PFSK-1 (cell line): ENCODE results near the gene CDC42BPG.

ENCODE experiments used
- POLR2AphosphoS5 ChIP-seq: IDR thresholded peaks from 2 replicates; pipeline ENCODE4 v1.6.1; 2012; ENCODE audit warnings: low read depth, mild to moderate bottlenecking, control low read depth, low read length, moderate library complexity
- SIN3A ChIP-seq: IDR thresholded peaks from 2 replicates; pipeline ENCODE4 v1.6.1; 2012; ENCODE audit warnings: mild to moderate bottlenecking, low read length, moderate library complexity, borderline replicate concordance; ENCODE audit not compliant: insufficient read depth
- TAF1 ChIP-seq: IDR thresholded peaks from 2 replicates; pipeline ENCODE4 v1.6.1; 2012; ENCODE audit warnings: low read length, control low read depth, borderline replicate concordance; ENCODE audit not compliant: insufficient read depth
- TF ChIP-seq, protein P1 (sequence below), 2 experiments: IDR thresholded peaks; 2 replicates each; pipeline versions ENCODE4 v1.6.1 to v1.8.0; 2011 to 2012; ENCODE audit warnings: low read depth in 2 of 2, low read length in 2 of 2, control low read depth in 1 of 2, inconsistent platforms in 1 of 2, mild to moderate bottlenecking in 1 of 2, moderate library complexity in 1 of 2; ENCODE audit not compliant: insufficient read depth in 1 of 2

DNA sequence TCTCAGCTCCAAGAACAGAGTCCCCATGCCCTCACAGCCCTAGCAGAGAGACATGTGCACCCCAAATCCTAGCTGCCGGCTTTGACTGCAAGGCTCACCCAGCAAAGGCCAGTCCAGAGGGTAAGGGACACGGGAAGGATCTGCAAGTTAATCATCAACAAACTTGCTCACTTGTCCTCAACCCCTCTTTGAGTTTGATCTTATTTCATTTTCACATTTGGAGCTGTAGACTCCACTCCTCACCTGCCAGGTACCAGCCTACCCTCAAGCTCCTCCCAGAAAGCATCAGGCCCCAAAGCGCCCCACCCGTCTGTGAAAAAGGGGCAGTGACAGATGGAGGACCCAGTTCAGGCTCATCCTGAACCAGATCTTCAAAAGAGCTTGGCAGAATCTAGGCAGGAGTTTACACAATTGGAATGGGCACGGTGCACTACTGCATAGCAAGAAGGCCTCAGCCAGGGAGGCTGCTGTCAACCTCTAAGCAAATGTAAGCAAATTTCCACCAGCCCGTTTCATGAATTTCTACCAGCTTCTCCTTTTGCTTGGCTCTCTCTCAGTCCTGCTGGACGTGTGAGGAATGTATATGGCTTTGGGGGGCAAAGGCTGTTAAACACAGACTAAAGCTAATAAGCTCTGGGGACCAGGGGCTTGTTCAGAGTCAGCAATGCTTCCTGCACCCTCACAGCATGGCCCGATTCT is 28.5 kb upstream of the CDC42BPG start:
- no peak for TF ChIP-seq POLR2AphosphoS5
- no peak for TF ChIP-seq TAF1
- TF ChIP-seq, protein P1, sequence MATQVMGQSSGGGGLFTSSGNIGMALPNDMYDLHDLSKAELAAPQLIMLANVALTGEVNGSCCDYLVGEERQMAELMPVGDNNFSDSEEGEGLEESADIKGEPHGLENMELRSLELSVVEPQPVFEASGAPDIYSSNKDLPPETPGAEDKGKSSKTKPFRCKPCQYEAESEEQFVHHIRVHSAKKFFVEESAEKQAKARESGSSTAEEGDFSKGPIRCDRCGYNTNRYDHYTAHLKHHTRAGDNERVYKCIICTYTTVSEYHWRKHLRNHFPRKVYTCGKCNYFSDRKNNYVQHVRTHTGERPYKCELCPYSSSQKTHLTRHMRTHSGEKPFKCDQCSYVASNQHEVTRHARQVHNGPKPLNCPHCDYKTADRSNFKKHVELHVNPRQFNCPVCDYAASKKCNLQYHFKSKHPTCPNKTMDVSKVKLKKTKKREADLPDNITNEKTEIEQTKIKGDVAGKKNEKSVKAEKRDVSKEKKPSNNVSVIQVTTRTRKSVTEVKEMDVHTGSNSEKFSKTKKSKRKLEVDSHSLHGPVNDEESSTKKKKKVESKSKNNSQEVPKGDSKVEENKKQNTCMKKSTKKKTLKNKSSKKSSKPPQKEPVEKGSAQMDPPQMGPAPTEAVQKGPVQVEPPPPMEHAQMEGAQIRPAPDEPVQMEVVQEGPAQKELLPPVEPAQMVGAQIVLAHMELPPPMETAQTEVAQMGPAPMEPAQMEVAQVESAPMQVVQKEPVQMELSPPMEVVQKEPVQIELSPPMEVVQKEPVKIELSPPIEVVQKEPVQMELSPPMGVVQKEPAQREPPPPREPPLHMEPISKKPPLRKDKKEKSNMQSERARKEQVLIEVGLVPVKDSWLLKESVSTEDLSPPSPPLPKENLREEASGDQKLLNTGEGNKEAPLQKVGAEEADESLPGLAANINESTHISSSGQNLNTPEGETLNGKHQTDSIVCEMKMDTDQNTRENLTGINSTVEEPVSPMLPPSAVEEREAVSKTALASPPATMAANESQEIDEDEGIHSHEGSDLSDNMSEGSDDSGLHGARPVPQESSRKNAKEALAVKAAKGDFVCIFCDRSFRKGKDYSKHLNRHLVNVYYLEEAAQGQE (IDR thresholded peaks at IDR 0.05; ENCODE audit: insufficient read depth in 1 of 2, low read depth in 2 of 2, low read length in 2 of 2), result no peak
- TF ChIP-seq SIN3A, result no peak
